Fibroblast of gingiva (primary cell): ENCODE data around the gene TRAPPC5.
A peak's percentile ranks its signal among the peaks of the same experiment; 100 is the strongest.

Source experiments
- DNase-seq: peaks from one replicate; pipeline ENCODE4 v3.0.0-alpha.2; 2011; ENCODE audit warnings: low read depth

TRAPPC5 gene

DNA sequence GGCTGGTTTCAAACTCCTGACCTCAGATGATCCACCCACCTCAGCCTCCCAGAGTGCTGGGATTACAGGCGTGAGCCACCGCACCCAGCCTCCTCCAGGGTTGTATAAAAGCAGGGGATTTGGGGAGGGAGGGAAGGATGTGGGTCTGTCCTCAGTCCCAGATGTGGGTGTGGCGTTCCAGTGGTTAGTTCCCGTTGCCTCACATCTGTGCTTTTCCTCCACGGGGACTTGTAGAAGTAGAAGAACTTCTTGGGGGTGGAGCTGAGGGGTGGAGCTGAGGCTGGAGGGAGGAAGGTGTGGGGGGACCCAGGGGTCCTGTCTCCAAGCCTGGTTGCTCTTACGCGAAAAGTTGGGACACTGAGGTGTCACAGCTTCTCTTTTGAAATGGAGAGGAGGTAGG, 4.3 kb upstream of the TRAPPC5 start:
- no peak for DNase-seq

DNA sequence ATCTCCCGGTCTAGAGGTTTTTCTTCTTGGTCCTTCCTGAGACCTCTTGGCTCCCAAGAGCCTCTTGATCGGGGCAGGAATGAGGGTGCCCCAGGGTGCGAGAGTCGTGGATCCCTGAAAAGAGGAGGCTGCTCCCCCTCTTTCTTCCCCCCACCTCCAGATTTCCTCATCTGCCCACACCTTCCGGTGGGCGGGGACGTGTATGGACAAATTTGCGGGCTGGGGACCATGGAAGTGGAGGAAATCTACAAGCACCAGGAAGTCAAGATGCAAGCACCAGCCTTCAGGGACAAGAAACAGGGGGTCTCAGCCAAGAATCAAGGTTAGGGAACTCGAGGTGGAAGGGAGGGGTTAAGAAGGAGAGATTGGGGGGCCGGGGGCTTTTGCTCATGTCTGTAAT, 3.8 kb upstream of the TRAPPC5 start, which contains the start of gene MCEMP1:
MCEMP1 (plus strand) TSS at position 237 of the 400 bp plus-strand sequence; CDS start at position 268, 31 bp downstream.
- DNase-seq, result no peak

DNA sequence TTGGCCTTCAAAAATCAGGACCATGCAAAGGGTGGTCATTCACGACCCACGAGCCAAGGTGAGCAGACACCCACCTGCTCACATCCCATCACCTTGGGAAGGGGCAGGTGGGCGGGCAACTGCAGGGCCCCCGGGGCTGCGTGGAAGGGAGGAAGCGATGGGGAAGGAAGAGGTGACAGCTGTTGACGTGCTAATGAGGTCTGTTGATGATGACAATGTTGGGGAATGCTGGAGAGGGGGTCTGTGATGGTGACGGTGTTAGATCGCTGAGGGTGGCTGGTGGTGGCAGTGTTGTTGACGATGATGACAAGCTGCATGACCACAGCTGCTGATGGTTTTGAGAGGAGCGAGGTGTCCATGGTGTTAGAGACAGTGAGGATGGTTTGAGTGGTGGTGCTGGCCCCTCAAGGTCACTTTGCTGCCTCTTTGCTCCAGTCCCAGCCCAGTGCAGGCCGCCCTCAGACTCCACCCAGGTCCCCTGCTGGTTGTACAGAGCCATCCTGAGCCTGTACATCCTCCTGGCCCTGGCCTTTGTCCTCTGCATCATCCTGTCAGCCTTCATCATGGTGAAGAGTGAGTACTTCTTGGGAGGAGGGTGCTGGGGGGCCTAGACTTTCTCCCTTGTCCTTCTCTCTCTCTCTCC, 2.8 kb upstream of the TRAPPC5 start:
- no peak for DNase-seq

DNA sequence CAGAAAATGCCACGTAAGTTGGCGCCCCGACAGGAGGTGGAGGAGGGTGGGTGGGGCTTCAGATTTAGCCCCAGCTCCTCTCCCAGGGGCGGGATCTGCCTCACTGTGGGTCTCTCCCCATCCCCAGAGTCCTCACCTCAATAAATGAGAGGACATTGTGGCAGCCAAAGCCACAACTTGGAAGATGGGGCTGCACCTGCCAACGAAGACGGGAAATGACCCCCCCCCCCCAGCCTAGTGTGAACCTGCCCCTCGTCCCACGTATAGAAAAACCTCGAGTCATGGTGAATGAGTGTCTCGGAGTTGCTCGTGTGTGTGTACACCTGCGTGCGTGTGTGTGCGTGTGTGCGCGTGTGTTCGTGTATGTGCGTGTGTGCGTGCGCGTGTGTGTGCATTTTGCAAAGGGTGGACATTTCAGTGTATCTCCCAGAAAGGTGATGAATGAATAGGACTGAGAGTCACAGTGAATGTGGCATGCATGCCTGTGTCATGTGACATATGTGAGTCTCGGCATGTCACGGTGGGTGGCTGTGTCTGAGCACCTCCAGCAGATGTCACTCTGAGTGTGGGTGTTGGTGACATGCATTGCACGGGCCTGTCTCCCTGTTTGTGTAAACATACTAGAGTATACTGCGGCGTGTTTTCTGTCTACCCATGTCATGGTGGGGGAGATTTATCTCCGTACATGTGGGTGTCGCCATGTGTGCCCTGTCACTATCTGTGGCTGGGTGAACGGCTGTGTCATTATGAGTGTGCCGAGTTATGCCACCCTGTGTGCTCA, 1.5 kb upstream of the TRAPPC5 start:
- no peak for DNase-seq

DNA sequence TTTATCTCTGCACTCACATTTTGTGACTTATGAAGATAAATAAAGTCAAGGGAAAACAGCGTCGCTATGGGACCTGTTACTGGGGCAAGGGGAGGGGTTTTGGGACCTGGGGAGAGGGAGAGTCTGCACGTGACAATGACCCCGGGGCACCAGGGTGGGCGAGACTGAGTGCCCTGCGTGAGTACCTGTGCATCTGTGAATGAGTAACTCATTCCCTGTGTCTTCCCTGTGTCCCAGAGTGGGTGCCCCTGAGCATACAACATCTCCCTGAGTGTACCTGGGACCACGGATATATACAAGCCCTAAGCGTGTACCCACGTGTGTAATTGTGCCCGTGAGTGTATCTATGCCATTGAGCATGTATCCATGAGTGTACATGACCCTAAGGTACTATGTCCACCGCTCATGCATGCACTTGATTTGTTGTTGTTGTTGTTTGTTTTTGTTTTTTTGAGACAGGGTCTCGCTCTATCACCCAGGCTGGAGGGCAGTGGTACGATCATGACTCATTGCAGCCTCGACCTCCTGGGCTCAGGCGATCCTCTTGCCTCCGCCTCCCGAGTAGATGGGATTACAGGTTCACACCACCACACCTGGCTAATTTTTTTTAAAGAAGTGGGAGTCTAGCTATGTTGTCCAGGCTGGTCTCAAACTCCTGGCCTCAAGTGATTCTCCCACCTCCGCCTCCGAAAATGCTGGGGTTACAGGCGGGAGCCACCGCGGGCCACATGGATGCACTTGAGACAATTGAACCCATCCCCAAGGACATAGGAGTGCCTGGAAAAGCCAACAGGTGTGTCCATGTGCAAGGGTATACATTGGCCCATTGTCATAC, 645 bp upstream of the TRAPPC5 start:
- DNase-seq, result no peak

DNA sequence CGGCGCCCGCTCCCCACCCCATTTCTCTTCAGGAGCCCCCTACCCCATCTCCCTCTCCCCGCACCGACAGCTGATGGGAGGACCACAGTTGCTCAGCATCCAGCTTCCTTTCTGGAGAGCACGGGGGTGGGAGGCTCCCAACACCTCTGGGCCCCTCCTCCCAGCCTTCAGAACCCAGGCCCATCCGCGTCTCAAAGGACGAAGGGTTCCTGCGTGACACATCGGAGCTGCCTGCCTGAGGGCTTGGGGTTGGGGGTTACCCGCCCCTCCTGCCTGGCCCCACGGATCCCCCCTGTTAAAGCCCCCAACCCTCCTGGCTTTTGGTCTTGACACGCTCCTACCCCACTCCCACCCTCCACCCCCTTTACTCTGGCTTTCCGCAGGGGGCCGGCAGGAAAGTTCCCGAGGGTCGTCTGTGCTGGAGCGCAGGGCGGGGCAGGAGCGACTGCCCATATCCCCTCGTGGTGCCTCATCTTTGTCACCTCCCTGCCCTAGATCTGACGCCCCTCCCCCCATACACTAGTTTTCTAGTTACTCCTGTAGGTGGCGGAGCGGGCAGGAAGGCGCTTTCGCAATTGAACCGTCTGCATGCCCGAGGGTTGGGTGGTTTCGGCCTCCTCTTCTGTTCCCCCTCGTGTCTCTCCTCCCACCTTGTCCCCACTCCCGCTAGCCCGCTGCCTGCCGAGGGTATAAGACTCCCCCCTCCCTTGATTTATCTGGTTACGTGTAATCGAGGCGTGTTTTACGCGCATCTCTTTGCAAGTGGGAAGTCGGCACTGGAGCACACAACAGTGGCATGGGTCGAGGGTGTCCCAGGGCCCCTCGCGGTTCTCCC, 924 bp downstream of the TRAPPC5 start:
- peak; percentile 67 for DNase-seq

DNA sequence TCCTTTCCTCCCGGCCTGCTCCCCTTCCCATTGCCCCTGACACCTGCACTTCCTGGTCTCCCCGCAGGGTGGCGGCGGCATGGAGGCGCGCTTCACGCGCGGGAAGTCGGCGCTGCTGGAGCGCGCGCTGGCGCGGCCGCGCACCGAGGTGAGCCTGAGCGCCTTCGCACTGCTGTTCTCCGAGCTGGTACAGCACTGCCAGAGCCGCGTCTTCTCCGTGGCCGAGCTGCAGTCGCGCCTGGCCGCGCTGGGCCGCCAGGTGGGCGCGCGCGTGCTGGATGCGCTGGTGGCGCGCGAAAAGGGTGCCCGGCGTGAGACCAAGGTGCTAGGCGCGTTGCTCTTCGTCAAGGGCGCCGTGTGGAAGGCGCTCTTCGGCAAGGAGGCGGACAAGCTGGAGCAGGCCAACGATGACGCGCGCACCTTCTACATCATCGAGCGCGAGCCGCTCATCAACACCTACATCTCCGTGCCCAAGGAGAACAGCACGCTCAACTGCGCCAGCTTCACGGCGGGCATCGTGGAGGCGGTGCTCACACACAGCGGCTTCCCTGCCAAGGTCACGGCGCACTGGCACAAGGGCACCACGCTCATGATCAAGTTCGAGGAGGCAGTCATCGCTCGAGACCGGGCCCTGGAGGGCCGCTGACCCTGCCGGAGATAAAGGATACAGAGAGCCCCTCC, 1.7 kb downstream of the TRAPPC5 start:
- no peak for DNase-seq

DNA sequence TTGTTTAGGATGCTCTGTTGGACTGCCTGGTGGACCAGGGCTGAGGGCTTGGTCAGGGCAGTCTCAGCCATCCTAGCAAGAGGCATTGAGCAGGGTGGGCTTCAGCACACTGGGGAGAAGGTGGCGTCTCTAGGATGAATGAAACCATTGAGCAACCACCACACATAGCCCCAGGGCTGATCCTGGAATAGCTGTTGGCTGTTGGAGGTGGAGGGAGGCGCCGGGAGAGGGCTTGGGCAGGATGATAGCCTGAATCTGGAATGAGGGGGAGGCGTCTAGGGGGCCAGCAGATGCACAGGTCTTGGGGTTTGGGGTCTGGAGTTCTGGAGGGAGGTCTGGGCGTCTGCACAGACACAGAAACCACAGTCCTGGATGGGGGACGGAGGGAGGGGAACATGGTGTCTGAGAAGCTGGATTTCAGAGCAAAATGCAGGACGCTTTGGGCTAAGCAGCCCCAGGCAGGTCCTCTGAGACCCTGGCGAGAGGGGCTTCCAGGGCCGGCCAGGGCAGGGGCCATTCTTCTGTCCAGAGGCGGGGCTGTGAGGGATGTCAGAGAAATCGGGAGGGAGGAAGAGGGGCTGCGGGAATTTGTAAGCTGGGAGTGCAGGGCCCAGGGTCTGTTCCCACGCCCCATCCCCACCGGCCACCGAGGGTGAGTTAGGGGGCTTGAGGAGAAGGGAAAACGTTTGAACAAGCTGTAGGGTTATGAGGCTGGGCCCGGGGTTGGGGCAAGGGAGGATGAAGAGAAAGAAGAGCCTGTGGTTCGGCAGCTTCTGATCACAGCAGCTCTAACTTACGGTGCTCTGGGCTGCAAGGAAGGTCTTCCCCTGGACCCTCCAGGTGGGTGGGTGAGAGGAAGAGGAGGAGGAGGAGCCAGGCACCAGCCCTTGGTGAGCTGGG, 5.2 kb downstream of the TRAPPC5 start:
- no peak for DNase-seq

DNA sequence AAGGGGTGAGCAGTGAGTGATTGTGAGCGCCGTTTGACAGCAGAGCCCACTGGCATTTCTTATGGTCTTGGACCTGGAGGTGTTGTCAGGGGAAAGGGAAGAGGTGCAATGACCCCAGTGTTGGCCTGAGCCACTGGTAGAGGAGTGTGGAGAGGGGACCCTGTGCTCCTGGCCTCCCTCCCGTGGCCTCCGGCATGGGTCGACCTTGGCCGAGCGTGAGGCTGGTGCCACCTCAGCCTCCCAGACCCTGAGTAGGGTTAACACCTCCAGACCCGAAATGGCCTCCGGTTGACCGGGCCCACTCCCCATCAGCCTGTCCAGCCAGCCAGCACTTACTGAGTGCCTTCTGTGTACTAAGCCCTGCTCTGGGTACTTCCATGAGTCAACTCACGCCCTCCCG, 6.5 kb downstream of the TRAPPC5 start:
- DNase-seq, result no peak

DNA sequence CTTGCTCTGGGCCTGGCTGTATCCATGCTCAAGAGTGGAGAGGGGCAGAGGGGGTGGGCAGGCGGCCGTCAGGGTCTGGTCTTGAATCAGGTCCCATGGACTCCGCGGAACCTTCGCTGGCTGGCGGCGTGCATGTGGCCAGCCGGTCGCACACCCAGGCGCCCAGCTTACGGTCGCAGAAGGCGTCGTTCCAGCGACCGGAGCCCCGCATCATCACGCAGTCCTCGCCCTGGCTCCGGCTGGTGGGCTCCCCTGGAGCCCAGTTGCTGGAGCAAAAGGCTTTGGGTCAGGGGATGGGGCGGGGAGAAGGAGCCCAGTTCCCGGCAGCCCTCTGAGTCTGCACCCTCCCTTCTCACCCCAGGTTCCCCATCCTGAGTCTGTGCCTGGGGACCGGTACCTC, 8.5 kb downstream of the TRAPPC5 start:
- DNase-seq, result no peak

DNA sequence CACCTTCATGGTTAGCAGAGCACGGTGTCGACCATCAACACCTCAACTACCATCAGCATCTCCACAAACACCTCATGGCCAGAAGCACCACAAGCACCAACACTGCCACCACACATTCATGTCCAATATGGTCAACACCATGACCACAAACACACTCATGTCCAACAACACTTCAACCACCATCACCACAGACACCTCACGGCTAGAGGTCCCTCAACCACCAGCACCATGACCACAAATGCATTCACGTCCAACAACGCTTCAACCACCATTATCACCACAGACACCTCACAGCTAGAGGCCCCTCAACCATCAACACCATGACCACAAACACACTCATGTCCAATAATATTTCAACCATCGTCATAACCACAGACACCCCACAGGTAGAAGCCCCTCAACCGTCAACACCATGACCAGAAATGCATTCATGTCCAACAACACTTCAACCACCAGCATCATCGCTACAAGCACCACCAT, 10.2 kb downstream of the TRAPPC5 start:
- no peak for DNase-seq

DNA sequence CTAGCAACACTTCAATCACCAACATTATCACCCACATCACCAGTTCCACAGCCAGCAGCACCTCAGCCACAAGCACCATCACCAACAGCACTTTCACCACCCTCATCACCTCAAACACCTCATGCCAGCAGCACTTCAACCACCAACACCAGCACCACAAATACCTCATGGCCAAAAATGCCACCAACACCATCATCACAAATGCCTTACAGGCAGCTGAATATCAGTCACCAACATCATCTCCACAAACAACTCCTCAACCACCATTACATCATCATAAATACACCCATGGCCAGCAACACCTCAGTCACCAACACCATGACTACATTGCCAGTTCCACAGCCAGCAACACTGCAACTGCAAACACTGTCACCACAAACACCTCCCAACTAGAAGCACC, 10.9 kb downstream of the TRAPPC5 start:
- DNase-seq, result no peak

DNA sequence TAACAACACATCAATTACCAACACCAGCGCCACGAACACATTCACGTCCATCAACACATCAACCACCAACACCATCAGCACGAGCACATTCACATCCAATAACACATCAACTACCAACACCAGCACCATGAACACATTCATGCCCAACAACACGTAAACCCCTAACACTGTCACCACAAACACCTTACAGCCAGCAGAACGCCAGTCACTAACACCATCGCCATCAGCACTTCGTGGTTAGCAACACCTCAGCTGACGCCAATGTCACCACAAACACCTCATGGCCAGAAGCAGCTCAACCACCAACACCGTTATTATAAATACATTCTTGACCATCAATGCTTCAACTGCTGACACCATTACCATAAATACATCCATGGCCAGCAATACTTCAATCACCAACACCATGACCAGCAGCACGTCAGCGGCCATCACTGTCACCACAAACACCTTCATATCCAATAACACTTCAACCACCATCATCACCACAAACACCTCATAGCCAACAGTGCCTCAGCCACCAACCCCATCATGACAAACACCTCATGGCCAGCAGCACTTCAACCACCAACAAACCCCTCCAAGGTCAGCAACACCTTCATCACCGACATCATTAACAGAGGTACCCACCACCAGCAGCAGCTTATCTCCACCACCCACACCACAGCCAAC, 11.9 kb downstream of the TRAPPC5 start:
- no peak for DNase-seq

DNA sequence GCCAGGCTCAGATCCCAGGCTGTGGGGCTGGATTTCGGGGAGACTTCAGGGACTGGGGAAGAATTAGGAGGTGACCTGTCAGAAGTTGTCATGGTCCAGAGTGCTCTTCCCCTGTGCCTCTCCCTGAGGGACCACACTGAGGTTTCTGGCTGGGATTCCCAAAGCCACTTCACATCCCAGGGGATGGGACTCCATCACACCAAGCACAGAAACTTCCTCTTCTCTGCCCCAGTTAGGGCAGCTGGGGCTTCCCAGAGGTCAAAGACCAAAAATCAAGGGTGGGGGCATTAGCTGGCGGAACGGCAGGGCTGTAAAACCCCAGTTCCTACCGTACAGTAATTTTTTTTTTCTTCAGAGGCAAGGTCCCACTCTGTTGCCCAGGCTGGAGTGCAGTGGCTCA, 13.9 kb downstream of the TRAPPC5 start:
- no peak for DNase-seq

DNA sequence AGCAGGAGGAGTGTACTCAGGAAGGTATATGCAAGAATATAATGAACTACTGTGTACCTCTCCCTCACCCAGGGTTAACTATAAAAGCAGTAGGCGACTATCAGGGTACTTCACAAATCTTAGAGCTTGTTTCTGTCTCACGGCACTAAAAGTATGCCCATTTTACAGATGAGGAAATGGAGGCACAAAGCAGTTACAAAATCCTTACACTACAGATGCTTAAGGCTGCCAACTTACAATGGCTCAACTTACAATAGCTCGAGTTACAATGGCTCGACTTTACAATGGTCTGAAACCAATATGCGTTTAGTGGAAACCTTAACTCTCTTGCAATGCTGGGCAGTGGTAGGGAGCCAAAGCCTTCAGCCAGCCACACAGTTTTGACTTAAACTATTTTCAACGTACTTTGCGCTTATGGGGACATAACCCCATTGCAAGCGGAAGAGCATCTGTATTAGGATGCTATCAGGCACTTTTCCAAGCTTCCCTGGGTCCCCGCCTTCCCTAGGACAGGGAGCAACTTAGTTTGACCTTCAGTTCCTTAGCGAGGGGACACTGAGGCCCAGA, 17.2 kb downstream of the TRAPPC5 start:
- DNase-seq, result no peak

DNA sequence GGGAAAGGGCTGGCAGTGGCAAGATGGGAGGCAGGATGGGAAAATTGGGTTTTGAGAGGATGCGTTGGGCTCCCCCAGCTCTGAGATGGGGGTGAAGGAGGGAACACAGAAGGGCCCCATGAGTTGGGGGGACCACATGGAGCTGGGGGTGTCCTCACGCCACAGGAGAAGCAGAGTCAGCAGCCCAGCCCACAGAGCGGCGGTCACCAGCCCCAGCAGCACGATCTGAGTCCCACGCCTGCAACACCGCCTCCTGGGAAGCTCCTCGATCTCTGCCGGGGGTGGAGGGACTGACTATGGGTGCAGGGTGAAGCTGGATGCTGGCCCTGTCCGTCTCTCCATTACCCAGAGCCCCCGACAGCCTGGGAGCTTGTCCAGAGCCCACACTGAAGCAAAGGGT, 17.9 kb downstream of the TRAPPC5 start:
- DNase-seq, result no peak

DNA sequence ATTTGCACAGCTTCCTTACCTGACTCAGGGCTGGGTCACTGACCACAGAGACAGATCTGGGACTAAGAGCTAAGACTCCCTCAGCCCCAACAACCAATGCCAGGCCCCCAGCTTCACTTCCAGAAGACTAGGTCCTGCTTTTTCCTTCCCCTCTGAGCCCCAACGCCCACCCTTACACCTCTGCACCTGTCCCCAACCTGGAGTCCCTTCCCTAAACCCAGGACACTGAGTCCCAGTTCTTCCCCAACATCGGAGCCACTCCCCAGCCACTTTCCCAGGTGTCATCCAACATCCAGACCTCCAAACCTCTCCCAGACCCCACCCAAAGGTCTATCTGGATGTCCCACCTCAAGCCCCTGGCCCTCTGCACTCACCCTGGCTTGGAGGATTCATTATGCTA, 18.4 kb downstream of the TRAPPC5 start:
- no peak for DNase-seq

DNA sequence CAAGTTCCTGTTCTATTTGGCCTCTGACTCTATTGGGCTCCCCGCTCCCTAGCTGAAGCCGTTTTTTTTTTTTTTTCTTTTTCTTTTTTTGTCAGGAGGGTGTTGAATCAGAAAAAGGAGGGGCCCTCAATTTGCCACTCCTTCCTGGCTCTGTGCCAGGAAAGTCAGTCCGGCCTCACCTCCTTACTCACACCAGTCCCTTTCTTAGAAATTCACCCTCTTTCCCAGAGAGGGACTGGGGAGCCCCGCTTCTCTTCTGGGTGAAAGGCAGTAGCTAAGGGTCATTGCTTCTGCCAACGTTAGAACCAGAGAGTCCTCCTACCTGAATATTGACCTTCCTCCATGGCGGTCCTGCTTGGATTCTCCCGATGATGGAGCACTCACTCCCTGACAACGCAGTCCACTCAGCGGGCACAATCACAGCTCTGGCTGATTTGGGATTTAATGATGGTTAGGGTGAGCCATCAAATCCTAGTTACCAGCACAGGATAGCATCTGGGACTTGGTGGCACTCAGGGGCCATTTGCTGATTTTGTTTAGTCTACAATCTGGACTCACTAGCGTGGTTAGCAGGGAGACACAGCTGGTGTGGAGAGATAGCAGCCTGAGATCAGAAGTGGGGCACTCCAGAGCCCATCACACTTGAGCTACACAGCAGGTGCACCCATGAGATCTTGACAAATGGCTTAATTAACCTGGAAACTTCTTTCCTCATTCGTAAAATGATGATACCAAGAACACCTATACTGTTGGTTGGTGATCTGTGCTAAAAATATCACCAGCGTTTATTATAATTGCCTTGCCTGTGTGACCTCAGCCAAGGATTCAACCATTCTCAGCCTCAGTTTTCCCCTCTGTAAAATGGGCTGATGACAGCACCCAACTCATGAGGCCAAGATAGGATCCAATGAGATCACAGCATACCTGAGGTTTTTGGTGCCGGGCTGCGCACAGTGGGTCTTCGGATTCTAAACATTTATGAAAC, 19.1 kb downstream of the TRAPPC5 start:
- no peak for DNase-seq
